Progenitor cell of endocrine pancreas (in vitro differentiated cells): ENCODE data around the gene PDIA3. TPM values are rescaled to one million over a fixed set of nuclear protein-coding genes. Genes with fewer than 3 reads are reported as not detected.

Source experiments
- DNase-seq: peaks from one replicate; pipeline ENCODE4 v3.0.0; 2021; ENCODE audit warnings: low spot score; ENCODE audit not compliant: unreplicated experiment
- H3K27ac Mint-ChIP-seq: 2 replicates; pipeline ENCODE4 v1.8.0; 2021; ENCODE audit warnings: mild to moderate bottlenecking, moderate library complexity, mixed read lengths
- H3K27me3 Mint-ChIP-seq: 2 replicates; pipeline ENCODE4 v1.8.0; 2021; ENCODE audit warnings: mixed read lengths
- H3K36me3 Mint-ChIP-seq: 2 replicates; pipeline ENCODE4 v1.8.0; 2022; ENCODE audit warnings: mixed read lengths; ENCODE audit not compliant: insufficient read depth
- H3K4me1 Mint-ChIP-seq: 2 replicates; pipeline ENCODE4 v1.8.0; 2021; ENCODE audit warnings: low read depth, mixed read lengths
- H3K4me3 Mint-ChIP-seq: 2 replicates; pipeline ENCODE4 v1.8.0; 2021; ENCODE audit warnings: low read depth, mild to moderate bottlenecking, moderate library complexity, mixed read lengths
- H3K9me3 Mint-ChIP-seq: 2 replicates; pipeline ENCODE4 v1.8.0; 2021; ENCODE audit warnings: low read depth, mixed read lengths
- CTCF ChIP-seq: fragments of 200-600 bp; sonication (generic); IDR thresholded peaks from one replicate; pipeline ENCODE4 v1.5.0; 2021; ENCODE audit warnings: antibody characterized with exemption, mild to moderate bottlenecking; ENCODE audit not compliant: unreplicated experiment
- total RNA-seq: library from RNA; stranded (reverse); gene quantifications from 2 replicates; pipeline ENCODE4 v1.2.1, GENCODE V29; 2021

PDIA3 gene
- total RNA-seq, 1 donor from 2014 or later: 520 TPM

GRCh38 chr15:43775411-43775965 lies 29.2 kb downstream of the PDIA3 start:
- Mint-ChIP-seq H3K27me3 (peaks cover 6% of the 10 kb centered on the region), H3K9me3 (no peaks in the 10 kb centered on the region), H3K4me3 (peak overlapping the region; percentile 77), H3K36me3 (peaks cover 18% of the 10 kb centered on the region), H3K27ac (no peak overlapping the region), H3K4me1 (peaks cover 2% of the 10 kb centered on the region)
- DNase-seq: no peak
- peak; percentile 51 for TF ChIP-seq CTCF

DNA sequence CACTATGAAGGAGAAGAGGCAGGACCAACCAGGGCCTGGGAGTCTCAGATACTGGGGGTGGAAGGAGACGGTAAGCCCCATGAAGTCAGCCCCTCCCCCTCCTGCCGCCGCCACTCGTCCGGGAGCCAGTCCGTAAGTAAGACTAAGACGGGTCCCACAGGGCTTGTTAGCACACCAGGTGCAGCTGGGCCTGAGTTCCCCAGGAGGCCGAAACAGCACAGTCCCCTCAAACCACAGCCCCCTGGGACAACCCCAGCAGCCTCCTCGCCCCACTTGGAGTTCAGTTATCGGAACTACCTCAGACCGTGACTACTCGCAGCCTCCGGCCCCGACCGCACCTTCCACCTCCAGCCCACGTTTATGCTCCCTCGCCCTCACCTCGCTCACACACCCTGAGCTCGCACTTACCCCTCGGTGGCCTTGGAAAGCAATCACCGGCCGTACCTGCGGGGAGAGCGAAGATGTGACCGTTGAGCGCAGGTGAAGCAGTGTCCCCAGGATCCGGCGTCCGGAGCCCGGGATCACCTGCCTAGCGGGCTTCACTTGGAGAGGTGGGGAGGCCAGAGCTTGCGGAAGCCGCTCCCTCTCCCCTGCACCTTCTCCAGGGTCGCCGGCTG lies 30.0 kb downstream of the PDIA3 start:
- Mint-ChIP-seq H3K27me3 (peaks cover 8% of the 10 kb centered on the region), H3K4me3 (peak overlapping the region; percentile 77), H3K36me3 (peaks cover 12% of the 10 kb centered on the region), H3K27ac (peak overlapping the region; percentile 90), H3K4me1 (peaks cover 2% of the 10 kb centered on the region), H3K9me3 (no peaks in the 10 kb centered on the region)
- no peak for DNase-seq
- no peak for TF ChIP-seq CTCF

DNA sequence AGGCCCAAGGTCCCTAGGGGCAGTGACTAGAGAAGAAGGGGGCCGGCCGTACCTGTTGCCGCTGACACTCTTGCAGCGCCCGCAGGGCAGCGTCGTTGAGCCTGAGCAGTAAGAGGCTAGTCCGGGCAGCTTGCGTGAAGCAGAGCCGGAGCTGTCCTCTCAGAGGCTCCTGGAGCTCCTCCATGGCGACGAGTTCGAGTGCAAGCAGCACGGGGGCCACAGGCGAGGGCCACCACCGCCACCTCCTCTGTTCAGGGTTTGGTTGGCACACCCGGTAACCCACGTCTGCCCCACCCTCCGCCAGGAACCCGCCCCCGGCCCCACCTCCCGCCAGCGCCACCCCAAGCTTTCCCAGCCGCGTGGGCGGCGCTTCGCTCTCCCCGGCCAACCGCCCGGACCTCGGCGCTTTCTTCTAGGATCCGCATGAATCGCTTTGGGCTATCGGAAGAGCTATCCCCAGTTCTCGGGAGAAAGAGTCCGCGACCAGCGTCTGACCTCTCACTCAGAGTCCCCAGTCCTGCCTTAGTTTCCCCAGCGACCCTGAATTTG lies 30.6 kb downstream of the PDIA3 start, which contains the start of gene ELL3:
ELL3 (minus strand) TSS at position 249 of the 549 bp plus-strand sequence; CDS start at position 184, 65 bp downstream.
- peaks cover 10% of the 10 kb centered on the region for H3K36me3 Mint-ChIP-seq
- no peaks in the 10 kb centered on the region for H3K9me3 Mint-ChIP-seq
- peak within 1 kb of the TSS; percentile 90 for H3K27ac Mint-ChIP-seq
- no peak for TF ChIP-seq CTCF
- peak within 1 kb of the TSS; percentile 77 for H3K4me3 Mint-ChIP-seq
- peaks cover 2% of the 10 kb centered on the region for H3K4me1 Mint-ChIP-seq
- peak; percentile 37 for DNase-seq
- peaks cover 8% of the 10 kb centered on the region for H3K27me3 Mint-ChIP-seq

GRCh38 chr15:43777267-43777914 lies 31.2 kb downstream of the PDIA3 start:
- Mint-ChIP-seq H3K4me3 (peak overlapping the region; percentile 77), H3K9me3 (no peaks in the 10 kb centered on the region), H3K36me3 (peaks cover 5% of the 10 kb centered on the region), H3K27ac (peak overlapping the region; percentile 79), H3K4me1 (peaks cover 2% of the 10 kb centered on the region), H3K27me3 (peaks cover 11% of the 10 kb centered on the region)
- TF ChIP-seq CTCF: peak; percentile 71
- peak; percentile 38 for DNase-seq

DNA sequence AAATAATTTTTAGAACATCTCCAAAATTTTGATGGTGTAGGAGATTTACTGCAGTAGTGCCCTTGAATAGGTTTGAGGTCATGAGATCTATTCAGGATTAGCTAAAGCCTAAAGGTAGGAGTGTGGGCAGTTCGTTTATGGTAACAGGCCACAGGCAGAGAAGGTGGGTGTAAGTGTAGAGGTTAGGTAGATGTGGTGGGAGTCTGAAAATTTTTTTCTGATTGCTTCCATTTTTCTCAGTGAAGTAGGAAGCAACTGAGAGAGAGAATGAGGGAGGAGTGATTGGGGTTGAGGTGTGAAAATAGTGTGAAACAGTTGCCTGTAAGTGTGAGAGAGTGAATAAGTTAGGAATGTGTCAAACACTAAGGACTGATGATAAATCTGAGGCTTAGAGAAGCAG lies 32.8 kb downstream of the PDIA3 start:
- Mint-ChIP-seq H3K4me1 (peaks cover 2% of the 10 kb centered on the region), H3K27me3 (peaks cover 12% of the 10 kb centered on the region), H3K27ac (no peak overlapping the region), H3K36me3 (peaks cover 2% of the 10 kb centered on the region), H3K9me3 (no peaks in the 10 kb centered on the region), H3K4me3 (no peak overlapping the region)
- no peak for TF ChIP-seq CTCF
- no peak for DNase-seq
